ENCODE measurements around the gene IFI6.

IFI6 gene

DNA sequence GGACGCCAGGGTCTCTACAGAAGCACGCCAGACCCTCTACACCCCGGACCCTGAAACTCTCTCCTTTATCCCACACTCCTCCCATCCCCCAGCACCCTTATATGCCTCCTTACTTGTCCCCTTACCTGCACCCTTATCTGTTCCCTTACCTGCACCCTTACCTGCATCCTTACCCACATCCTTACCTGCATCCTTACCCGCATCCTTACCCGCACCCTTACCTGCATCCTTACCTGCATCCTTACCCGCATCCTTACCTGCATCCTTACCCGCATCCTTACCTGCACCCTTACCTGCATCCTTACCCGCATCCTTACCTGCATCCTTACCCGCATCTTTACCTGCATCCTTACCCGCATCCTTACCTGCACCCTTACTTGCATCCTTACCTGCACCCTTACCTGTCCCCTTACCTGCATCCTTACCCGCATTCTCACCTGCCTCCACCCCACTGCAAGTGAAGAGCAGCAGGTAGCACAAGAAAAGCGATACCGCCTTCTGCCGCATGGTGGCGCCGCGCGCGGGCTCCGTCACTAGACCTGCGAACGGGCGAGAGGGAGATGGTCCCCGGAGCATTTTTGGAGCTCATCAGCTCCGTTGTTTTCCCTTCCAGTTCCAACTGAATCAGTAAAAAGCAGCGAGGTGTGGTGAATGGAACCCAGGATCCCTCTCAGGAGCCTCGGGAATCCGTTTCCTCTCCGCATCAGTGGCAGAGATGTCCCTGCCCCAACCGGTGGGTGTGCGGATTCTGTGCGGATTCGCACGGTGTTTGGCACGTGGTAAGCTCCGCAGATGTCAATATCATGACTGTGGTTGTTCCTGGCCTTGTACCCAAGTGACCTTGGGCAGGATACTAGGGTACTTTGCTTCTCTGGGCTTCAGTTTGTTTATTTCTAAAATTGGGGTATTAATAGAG lies 2.9 kb downstream of the IFI6 start:
- peak overlapping the region; percentile 60 for H3K4me3 ChIP-seq (ENCODE audit: low read length)
- peak; percentile 52 for DNase-seq (ENCODE audit: low read depth)
- TF ChIP-seq, protein P1, sequence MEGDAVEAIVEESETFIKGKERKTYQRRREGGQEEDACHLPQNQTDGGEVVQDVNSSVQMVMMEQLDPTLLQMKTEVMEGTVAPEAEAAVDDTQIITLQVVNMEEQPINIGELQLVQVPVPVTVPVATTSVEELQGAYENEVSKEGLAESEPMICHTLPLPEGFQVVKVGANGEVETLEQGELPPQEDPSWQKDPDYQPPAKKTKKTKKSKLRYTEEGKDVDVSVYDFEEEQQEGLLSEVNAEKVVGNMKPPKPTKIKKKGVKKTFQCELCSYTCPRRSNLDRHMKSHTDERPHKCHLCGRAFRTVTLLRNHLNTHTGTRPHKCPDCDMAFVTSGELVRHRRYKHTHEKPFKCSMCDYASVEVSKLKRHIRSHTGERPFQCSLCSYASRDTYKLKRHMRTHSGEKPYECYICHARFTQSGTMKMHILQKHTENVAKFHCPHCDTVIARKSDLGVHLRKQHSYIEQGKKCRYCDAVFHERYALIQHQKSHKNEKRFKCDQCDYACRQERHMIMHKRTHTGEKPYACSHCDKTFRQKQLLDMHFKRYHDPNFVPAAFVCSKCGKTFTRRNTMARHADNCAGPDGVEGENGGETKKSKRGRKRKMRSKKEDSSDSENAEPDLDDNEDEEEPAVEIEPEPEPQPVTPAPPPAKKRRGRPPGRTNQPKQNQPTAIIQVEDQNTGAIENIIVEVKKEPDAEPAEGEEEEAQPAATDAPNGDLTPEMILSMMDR (conservative IDR thresholded peaks at IDR 0.05; ENCODE audit: low read length): peak; percentile 95

GRCh38 chr1:27668121-27668807 lies 3.7 kb downstream of the IFI6 start:
- TF ChIP-seq, protein P1 (conservative IDR thresholded peaks at IDR 0.05; ENCODE audit: low read length): no peak
- DNase-seq (ENCODE audit: low read depth): no peak
- no peak overlapping the region for H3K4me3 ChIP-seq (ENCODE audit: low read length)

DNA sequence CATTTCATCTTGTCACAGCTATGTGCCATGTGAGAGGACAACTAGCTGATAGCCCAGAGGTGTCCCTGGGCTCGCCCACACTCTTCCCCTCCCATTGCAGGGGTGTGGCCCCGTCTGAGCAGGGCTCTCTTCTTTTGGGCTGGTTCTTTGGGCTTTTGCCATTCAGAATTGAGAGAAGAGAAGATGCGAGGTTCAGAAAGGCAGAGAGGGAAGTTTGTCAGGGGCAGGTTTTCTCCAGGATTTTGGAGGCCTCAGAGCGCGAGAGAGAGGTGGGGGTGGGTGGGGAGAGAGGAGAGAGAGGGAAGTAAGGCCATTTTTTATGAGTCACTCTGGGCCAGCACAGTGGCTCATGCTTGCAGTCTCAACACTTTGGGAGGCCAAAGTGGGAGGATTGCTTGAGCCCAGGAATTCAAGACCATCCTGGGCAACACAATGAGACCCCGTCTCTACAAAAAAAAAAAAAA lies 5.2 kb downstream of the IFI6 start:
- no peak for DNase-seq (ENCODE audit: low read depth)
- TF ChIP-seq, protein P1 (conservative IDR thresholded peaks at IDR 0.05; ENCODE audit: low read length): no peak
- H3K4me3 ChIP-seq (ENCODE audit: low read length): no peak overlapping the region

GRCh38 chr1:27666294-27666693 lies 5.7 kb downstream of the IFI6 start:
- DNase-seq (ENCODE audit: low read depth): no peak
- H3K4me3 ChIP-seq (ENCODE audit: low read length): no peak overlapping the region
- TF ChIP-seq, protein P1 (conservative IDR thresholded peaks at IDR 0.05; ENCODE audit: low read length): no peak

- TF ChIP-seq, protein P1 (conservative IDR thresholded peaks at IDR 0.05; ENCODE audit: low read length): no peak
- no peak overlapping the region for H3K4me3 ChIP-seq (ENCODE audit: low read length)
- DNase-seq (ENCODE audit: low read depth): no peak
Measured at GRCh38 chr1:27665016-27665651, 6.9 kb downstream of the IFI6 start.

DNA sequence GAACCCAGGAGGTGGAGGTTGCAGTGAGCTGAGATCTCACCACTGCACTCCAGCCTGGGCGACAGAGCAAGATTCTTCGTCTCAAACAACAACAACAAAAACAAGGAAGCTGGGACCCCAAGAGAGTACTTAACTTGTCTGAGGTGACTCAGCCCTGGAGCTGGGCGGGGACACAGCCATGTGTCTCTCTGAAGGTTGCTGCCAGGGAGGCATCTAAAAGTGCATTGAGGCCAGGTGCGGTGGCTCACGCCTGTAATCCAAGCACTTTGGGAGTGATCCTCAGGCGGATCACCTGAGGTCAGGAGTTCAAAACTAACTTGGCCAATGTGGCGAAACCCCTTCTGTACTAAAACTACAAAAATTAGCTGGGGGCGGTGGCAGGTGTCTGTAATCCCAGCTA lies 7.7 kb downstream of the IFI6 start:
- TF ChIP-seq, protein P1 (conservative IDR thresholded peaks at IDR 0.05; ENCODE audit: low read length): no peak
- no peak for DNase-seq (ENCODE audit: low read depth)

More for the DNA sequence above, 7.7 kb downstream of the IFI6 start:
- no peak overlapping the region for H3K4me3 ChIP-seq (ENCODE audit: low read length)
